GM10266 (cell line): ENCODE data around the gene B3GNT9.
"Not testable (repeated sequence)": the region's sequence is repeated elsewhere in the genome, so short reads cannot be mapped to it uniquely, and the experiment has no call there.

Experiments
- DNase-seq: peaks from one replicate; pipeline ENCODE4 v3.0.0; 2012; ENCODE audit errors: extremely low spot score
- CTCF ChIP-seq: IDR thresholded peaks from 2 replicates; pipeline ENCODE4 v1.5.1; 2012; ENCODE audit warnings: mild to moderate bottlenecking, low read depth; ENCODE audit not compliant: control insufficient read depth, insufficient read depth; ENCODE audit errors: missing control alignments

B3GNT9 gene

GRCh38 chr16:67142342-67142741 is 8.5 kb downstream of the B3GNT9 start:
- no peak for DNase-seq
- no peak for TF ChIP-seq CTCF

GRCh38 chr16:67141391-67141790 is 9.4 kb downstream of the B3GNT9 start:
- TF ChIP-seq CTCF: no peak
- no peak for DNase-seq

- DNase-seq: no peak
- TF ChIP-seq CTCF: no peak
Observed at GRCh38 chr16:67137605-67138004, 13.2 kb downstream of the B3GNT9 start.

- TF ChIP-seq CTCF: no peak
Observed at GRCh38 chr16:67129422-67129821, 21.4 kb downstream of the B3GNT9 start.

GRCh38 chr16:67128887-67129286 is 21.9 kb downstream of the B3GNT9 start:
- no peak for DNase-seq
- TF ChIP-seq CTCF: no peak

More at GRCh38 chr16:67129422-67129821, 21.4 kb downstream of the B3GNT9 start:
- no peak for DNase-seq

- DNase-seq: no peak
- TF ChIP-seq CTCF: no peak
Observed at GRCh38 chr16:67128417-67128816, 22.4 kb downstream of the B3GNT9 start.

GRCh38 chr16:67122799-67123198 is 28.0 kb downstream of the B3GNT9 start:
- not testable (repeated sequence) for DNase-seq

GRCh38 chr16:67120025-67120424 is 30.8 kb downstream of the B3GNT9 start:
- no peak for DNase-seq
- TF ChIP-seq CTCF: no peak
